C4-2B (cell line): ENCODE data around the gene STRADB.

Experiments
- H3K27ac ChIP-seq: fragments of 450-650 bp; 2 replicates; pipeline ENCODE4 v1.5.1; 2017
- CTCF ChIP-seq: fragments of 450-650 bp; conservative IDR thresholded peaks from 2 replicates; pipeline ENCODE4 v1.5.1; 2017; ENCODE audit warnings: mild to moderate bottlenecking
- ZFX ChIP-seq: fragments of 450-650 bp; IDR thresholded peaks from 2 replicates; pipeline ENCODE4 v1.6.1; 2017

Gene STRADB

GRCh38 chr2:201407265-201407664 is 44.3 kb upstream of the STRADB start:
- no peak overlapping the region for H3K27ac ChIP-seq
- TF ChIP-seq CTCF (no peak), ZFX (no peak)

GRCh38 chr2:201408931-201409330 is 42.6 kb upstream of the STRADB start:
- no peak for TF ChIP-seq CTCF
- no peak for TF ChIP-seq ZFX
- no peak overlapping the region for H3K27ac ChIP-seq

GRCh38 chr2:201411421-201411820 is 40.1 kb upstream of the STRADB start:
- TF ChIP-seq ZFX (no peak), CTCF (no peak)
- no peak overlapping the region for H3K27ac ChIP-seq

GRCh38 chr2:201413143-201413542 is 38.4 kb upstream of the STRADB start:
- H3K27ac ChIP-seq = no peak overlapping the region

GRCh38 chr2:201413552-201413951 is 38.0 kb upstream of the STRADB start:
- TF ChIP-seq ZFX (no peak), CTCF (no peak)
- no peak overlapping the region for H3K27ac ChIP-seq

More at GRCh38 chr2:201413143-201413542, 38.4 kb upstream of the STRADB start:
- no peak for TF ChIP-seq CTCF
- TF ChIP-seq ZFX = no peak

GRCh38 chr2:201414099-201415023 is 37.2 kb upstream of the STRADB start:
- no peak for TF ChIP-seq CTCF
- no peak for TF ChIP-seq ZFX
- H3K27ac ChIP-seq = no peak overlapping the region

GRCh38 chr2:201415149-201415548 is 36.4 kb upstream of the STRADB start:
- no peak overlapping the region for H3K27ac ChIP-seq
- TF ChIP-seq ZFX (no peak), CTCF (no peak)
